ENCODE measurements around the gene FZD7.

- TF ChIP-seq CTCF (IDR thresholded peaks at IDR 0.05) (no peak), EZH2 (IDR thresholded peaks at IDR 0.05; ENCODE audit: borderline replicate concordance, insufficient read depth, low read depth, low read length, poor library complexity, severe bottlenecking) (no peak)
Measured at GRCh38 chr2:202065876-202066275, 32.2 kb downstream of the FZD7 start.

All from B cell (primary cell).